ENCODE results near the gene MRPS23.

Gene MRPS23

GRCh38 chr17:57794841-57795240 is 55.0 kb downstream of the MRPS23 start:
- Histone ChIP-seq H3K4me1 (ENCODE audit: control insufficient read depth in 1 of 2, insufficient read depth in 2 of 2, low read length in 2 of 2) (no peaks in the 10 kb centered on the region), H3K27ac (ENCODE audit: low read depth, low read length) (no peak overlapping the region), H3K36me3 (ENCODE audit: control insufficient read depth in 1 of 2, insufficient read depth in 2 of 2, low read length in 2 of 2) (no peaks in the 10 kb centered on the region), H3K4me3 (ENCODE audit: low read depth in 1 of 2, low read length in 2 of 2) (no peak overlapping the region), H3K9ac (ENCODE audit: low read depth in 1 of 2, low read length in 2 of 2) (no peak overlapping the region), H3K27me3 (ENCODE audit: control insufficient read depth in 1 of 2, insufficient read depth in 2 of 2, low read length in 2 of 2) (no peaks in the 10 kb centered on the region), H3K9me3 (ENCODE audit: control insufficient read depth in 1 of 2, low read length in 2 of 2) (no peaks in the 10 kb centered on the region)

GRCh38 chr17:57788725-57789124 is 61.1 kb downstream of the MRPS23 start:
- Histone ChIP-seq H3K36me3 (ENCODE audit: control insufficient read depth in 1 of 2, insufficient read depth in 2 of 2, low read length in 2 of 2) (no peaks in the 10 kb centered on the region), H3K27ac (ENCODE audit: low read depth, low read length) (no peak overlapping the region), H3K4me3 (ENCODE audit: low read depth in 1 of 2, low read length in 2 of 2) (no peak overlapping the region), H3K9me3 (ENCODE audit: control insufficient read depth in 1 of 2, low read length in 2 of 2) (no peaks in the 10 kb centered on the region), H3K27me3 (ENCODE audit: control insufficient read depth in 1 of 2, insufficient read depth in 2 of 2, low read length in 2 of 2) (peaks cover 4 to 10% of the 10 kb centered on the region in 2 donors), H3K9ac (ENCODE audit: low read depth in 1 of 2, low read length in 2 of 2) (no peak overlapping the region), H3K4me1 (ENCODE audit: control insufficient read depth in 1 of 2, insufficient read depth in 2 of 2, low read length in 2 of 2) (no peaks in the 10 kb centered on the region)

- Histone ChIP-seq H3K4me1 (ENCODE audit: control insufficient read depth in 1 of 2, insufficient read depth in 2 of 2, low read length in 2 of 2) (peaks cover 5 to 8% of the 10 kb centered on the region in 2 donors), H3K4me3 (ENCODE audit: low read depth in 1 of 2, low read length in 2 of 2) (no peak overlapping the region), H3K27me3 (ENCODE audit: control insufficient read depth in 1 of 2, insufficient read depth in 2 of 2, low read length in 2 of 2) (peaks cover 4 to 19% of the 10 kb centered on the region in 2 donors), H3K27ac (ENCODE audit: low read depth, low read length) (no peak overlapping the region), H3K9me3 (ENCODE audit: control insufficient read depth in 1 of 2, low read length in 2 of 2) (no peaks in the 10 kb centered on the region), H3K9ac (ENCODE audit: low read depth in 1 of 2, low read length in 2 of 2) (no peak overlapping the region), H3K36me3 (ENCODE audit: control insufficient read depth in 1 of 2, insufficient read depth in 2 of 2, low read length in 2 of 2) (no peaks in the 10 kb centered on the region)
Measured at GRCh38 chr17:57785022-57785421, 64.8 kb downstream of the MRPS23 start.
